Body of pancreas (tissue), 4 donors: ENCODE data around the gene GNPNAT1. TPM values are rescaled to one million over a fixed set of nuclear protein-coding genes. Genes with fewer than 3 reads are reported as not detected.

Experiments used
- ATAC-seq: fragments of 150-250 bp; one replicate; pipeline ENCODE4 v1.9.1; 2016
- DNase-seq, 4 donors: peaks; one replicate each; pipeline ENCODE4 v3.0.0-alpha.2; 2019
- H3K27ac ChIP-seq, 4 donors: fragments of 200-600 bp; sonication (generic); 1 replicate in 3 of 4; 2 replicates in 1 of 4; pipeline versions ENCODE4 v1.5.1 to v1.6.1; 2016 to 2019; ENCODE audit warnings: mild to moderate bottlenecking in 1 of 4, mixed read lengths in 1 of 4, moderate library complexity in 1 of 4
- H3K27me3 ChIP-seq, 2 donors: fragments of 200-600 bp; sonication (generic); one replicate each; pipeline ENCODE4 v1.6.0; 2016; ENCODE audit warnings: mild to moderate bottlenecking in 1 of 2
- H3K36me3 ChIP-seq, 2 donors: fragments of 200-600 bp; sonication (generic); replicated peaks in 1 of 2; 2 replicates each; pipeline ENCODE4 v1.5.1; 2016; ENCODE audit warnings: low read depth in 2 of 2; ENCODE audit not compliant: insufficient read depth in 1 of 2
- H3K4me1 ChIP-seq: fragments of 200-600 bp; sonication (generic); one replicate; pipeline ENCODE4 v1.6.0; 2016
- H3K4me3 ChIP-seq, 2 donors: fragments of 200-600 bp; sonication (generic); 1 replicate in 1 of 2; 2 replicates in 1 of 2; pipeline ENCODE4 v1.5.1; 2016 to 2019
- H3K9me3 ChIP-seq, 3 donors: fragments of 200-600 bp; sonication (generic); 1 replicate in 2 of 3; 2 replicates in 1 of 3; pipeline ENCODE4 v1.5.1; 2016
- CTCF ChIP-seq, 7 experiments: fragments of 450-650 bp in 4 of 7; fragments of 200-600 bp in 3 of 7; sonication (generic) in 3 of 7; IDR thresholded peaks; one replicate each; pipeline ENCODE4 v1.5.1; 2016 to 2019; ENCODE audit warnings: antibody characterized with exemption in 7 of 7
- POLR2A ChIP-seq, 3 donors: fragments of 450-650 bp; IDR thresholded peaks; one replicate each; pipeline ENCODE4 v1.6.1; 2016; ENCODE audit warnings: antibody characterized with exemption in 3 of 3, mild to moderate bottlenecking in 2 of 3
- WGBS, 2 donors: methylation state at CpG; one replicate each; pipeline ENCODE4 v1.1.5; 2017; 5-methylcytosine and 5-hydroxymethylcytosine counted together
- intact Hi-C: fragments of 100-400 bp; cut with DNase I; formaldehyde crosslinking; loops from one replicate; pipeline ENCODE4 v1.15.1; 2023
- total RNA-seq, 2 donors: library from RNA; depleted of rRNA; stranded (reverse); fragments of >200 nt; gene quantifications; one replicate each; pipeline ENCODE4 v1.1.0, GENCODE V29; 2016

Gene GNPNAT1
- 10 to 100 TPM in 1 of 2 donors, 1 to 10 TPM in 1; 9.6 to 27.0 TPM for total RNA-seq

- TF ChIP-seq CTCF (IDR thresholded peaks at IDR 0.05), result peak in 1 of 7 experiments; percentile 6
- TF ChIP-seq POLR2A (IDR thresholded peaks at IDR 0.05), result peak; percentile 84 to 95 (median 90)
- WGBS, 2 donors, result 1% methylated on average over 13 to 53 of the region's 74 CpGs
- DNase-seq (peak; percentile 91 to 93 (median 92)), ATAC-seq (peak; percentile 92)
- peaks cover 39% of the 10 kb centered on the region for H3K4me1 ChIP-seq
- intact Hi-C loops, result no loop called here
- no peaks in the 10 kb centered on the region for H3K27me3 ChIP-seq
- peak within 1 kb of the TSS; percentile 37 to 78 for H3K4me3 ChIP-seq
- H3K9me3 ChIP-seq, result no peaks in the 10 kb centered on the region
- no peaks in the 10 kb centered on the region for H3K36me3 ChIP-seq
- peak within 1 kb of the TSS; percentile 91 to 98 (median 96) for H3K27ac ChIP-seq
Observed at GRCh38 chr14:52791223-52792096, at the start of gene GNPNAT1. Gene GNPNAT1 (minus strand): TSS chr14:52791607. CDS start chr14:52784650, 6,957 bp downstream.

GRCh38 chr14:52840877-52841276 is 49.5 kb upstream of the GNPNAT1 start:
- TF ChIP-seq CTCF (IDR thresholded peaks at IDR 0.05), result no peak
- no peak for TF ChIP-seq POLR2A (IDR thresholded peaks at IDR 0.05)
- ATAC-seq (no peak), DNase-seq (peak in 1 of 4 donors; percentile 29)
- peaks cover 9% of the 10 kb centered on the region for H3K4me1 ChIP-seq
- H3K4me3 ChIP-seq, result no peak overlapping the region
- H3K27ac ChIP-seq, result no peak overlapping the region
- no peaks in the 10 kb centered on the region for H3K27me3 ChIP-seq
- intact Hi-C loops, result no loop called here
- no peaks in the 10 kb centered on the region for H3K36me3 ChIP-seq
- 59 to 70% methylated on average over 3 of the region's 3 CpGs for WGBS, 2 donors
- H3K9me3 ChIP-seq, result no peaks in the 10 kb centered on the region

GRCh38 chr14:52837451-52837850 is 46.0 kb upstream of the GNPNAT1 start:
- no peak overlapping the region for H3K4me3 ChIP-seq
- DNase-seq (no peak), ATAC-seq (no peak)
- no peaks in the 10 kb centered on the region for H3K36me3 ChIP-seq
- H3K9me3 ChIP-seq, result no peaks in the 10 kb centered on the region
- WGBS, 2 donors, result 85 to 94% methylated on average over 7 of the region's 7 CpGs
- intact Hi-C loops, result no loop called here
- H3K27ac ChIP-seq, result no peak overlapping the region
- TF ChIP-seq CTCF (IDR thresholded peaks at IDR 0.05) (no peak), POLR2A (IDR thresholded peaks at IDR 0.05) (no peak)
- no peaks in the 10 kb centered on the region for H3K27me3 ChIP-seq
- H3K4me1 ChIP-seq, result no peaks in the 10 kb centered on the region

- Histone ChIP-seq H3K27ac (no peak overlapping the region), H3K4me1 (no peaks in the 10 kb centered on the region), H3K36me3 (no peaks in the 10 kb centered on the region), H3K9me3 (no peaks in the 10 kb centered on the region), H3K27me3 (no peaks in the 10 kb centered on the region), H3K4me3 (no peak overlapping the region)
- TF ChIP-seq POLR2A (IDR thresholded peaks at IDR 0.05) (no peak), CTCF (IDR thresholded peaks at IDR 0.05) (no peak)
- ATAC-seq (no peak), DNase-seq (no peak)
- 85 to 93% methylated on average over 9 of the region's 9 CpGs for WGBS, 2 donors
- intact Hi-C loops, result no loop called here
Observed at GRCh38 chr14:52836063-52836462, 44.7 kb upstream of the GNPNAT1 start.
